Measurements from ENCODE around the gene ACP2.

Gene ACP2

GRCh38 chr11:47239852-47240251 is 8.8 kb downstream of the ACP2 start:
- peaks cover 5% of the 10 kb centered on the region for H3K4me1 ChIP-seq (ENCODE audit: insufficient read depth, low read length, severe bottlenecking)
- no peaks in the 10 kb centered on the region for H3F3A ChIP-seq (ENCODE audit: insufficient read depth, low read length)
- no peak overlapping the region for H3K4me3 ChIP-seq (ENCODE audit: low read depth, low read length, poor library complexity, severe bottlenecking)
- no peaks in the 10 kb centered on the region for H3K79me2 ChIP-seq (ENCODE audit: insufficient read depth, low read length)
- H3K9me3 ChIP-seq (ENCODE audit: low read length): no peaks in the 10 kb centered on the region
- no peak overlapping the region for H3K4me2 ChIP-seq (ENCODE audit: low read length)
- H3K9ac ChIP-seq (ENCODE audit: low read length): no peak overlapping the region
- no peak overlapping the region for H2AFZ ChIP-seq (ENCODE audit: low read length)
- H3K9me2 ChIP-seq (ENCODE audit: low read depth, low read length): no peaks in the 10 kb centered on the region
- no peaks in the 10 kb centered on the region for H4K20me1 ChIP-seq (ENCODE audit: insufficient read depth, low read length)
- no peak for TF ChIP-seq CTCF (IDR thresholded peaks at IDR 0.05; ENCODE audit: low read length)
- no peak for TF ChIP-seq EZH2 (IDR thresholded peaks at IDR 0.05; ENCODE audit: borderline replicate concordance, low read length)
- H3K36me3 ChIP-seq (ENCODE audit: insufficient read depth, low read length): peaks cover 74% of the 10 kb centered on the region
- no peaks in the 10 kb centered on the region for H3K27me3 ChIP-seq (ENCODE audit: insufficient read depth, low read length)
- H3K27ac ChIP-seq (ENCODE audit: low read depth, low read length, poor library complexity, severe bottlenecking): no peak overlapping the region

DNA sequence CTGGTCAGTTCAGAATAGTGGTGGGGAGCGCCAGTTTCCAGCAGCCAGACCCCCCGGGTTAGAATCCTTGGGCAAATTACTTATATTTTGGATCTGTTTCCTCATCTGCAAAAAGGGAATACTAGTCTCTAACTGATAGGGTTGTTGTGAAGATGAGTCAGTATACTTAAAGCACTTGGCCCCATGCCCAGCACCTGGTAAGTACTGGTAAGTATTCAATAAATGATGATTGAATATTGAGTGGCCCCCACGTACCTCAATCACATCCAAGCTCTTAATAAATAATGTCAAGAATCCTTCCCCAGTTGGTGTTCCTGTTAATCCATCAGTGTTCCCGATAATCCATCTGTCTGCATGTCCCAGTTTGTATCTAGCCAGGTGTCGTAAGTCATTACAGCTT is 12.1 kb downstream of the ACP2 start:
- Histone ChIP-seq H4K20me1 (ENCODE audit: insufficient read depth, low read length) (no peaks in the 10 kb centered on the region), H3K4me3 (ENCODE audit: low read depth, low read length, poor library complexity, severe bottlenecking) (no peak overlapping the region), H3F3A (ENCODE audit: insufficient read depth, low read length) (no peaks in the 10 kb centered on the region), H3K9me2 (ENCODE audit: low read depth, low read length) (no peaks in the 10 kb centered on the region), H3K36me3 (ENCODE audit: insufficient read depth, low read length) (peaks cover 58% of the 10 kb centered on the region), H3K79me2 (ENCODE audit: insufficient read depth, low read length) (no peaks in the 10 kb centered on the region), H3K4me1 (ENCODE audit: insufficient read depth, low read length, severe bottlenecking) (peaks cover 5% of the 10 kb centered on the region), H3K27ac (ENCODE audit: low read depth, low read length, poor library complexity, severe bottlenecking) (no peak overlapping the region), H2AFZ (ENCODE audit: low read length) (no peak overlapping the region), H3K9me3 (ENCODE audit: low read length) (no peaks in the 10 kb centered on the region), H3K4me2 (ENCODE audit: low read length) (no peak overlapping the region), H3K9ac (ENCODE audit: low read length) (no peak overlapping the region), H3K27me3 (ENCODE audit: insufficient read depth, low read length) (no peaks in the 10 kb centered on the region)
- no peak for TF ChIP-seq CTCF (IDR thresholded peaks at IDR 0.05; ENCODE audit: low read length)
- TF ChIP-seq EZH2 (IDR thresholded peaks at IDR 0.05; ENCODE audit: borderline replicate concordance, low read length): no peak

DNA sequence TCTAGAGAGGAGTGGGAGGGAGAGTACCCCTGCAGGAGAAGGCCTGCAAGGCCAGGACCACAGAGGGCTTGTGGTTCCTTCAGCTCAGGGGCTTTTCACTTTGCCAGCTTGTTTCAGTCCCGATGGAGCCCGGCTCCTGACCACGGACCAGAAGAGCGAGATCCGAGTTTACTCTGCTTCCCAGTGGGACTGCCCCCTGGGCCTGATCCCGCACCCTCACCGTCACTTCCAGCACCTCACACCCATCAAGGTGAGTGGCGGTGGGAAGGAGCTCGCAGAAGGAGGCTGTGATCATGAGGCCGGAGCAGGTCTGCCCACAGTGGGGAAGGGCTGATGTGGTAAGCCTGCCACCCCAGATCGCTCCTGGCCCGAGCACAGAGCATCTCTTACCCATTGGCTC is 13.5 kb downstream of the ACP2 start:
- no peaks in the 10 kb centered on the region for H3K9me2 ChIP-seq (ENCODE audit: low read depth, low read length)
- no peak overlapping the region for H3K4me3 ChIP-seq (ENCODE audit: low read depth, low read length, poor library complexity, severe bottlenecking)
- H2AFZ ChIP-seq (ENCODE audit: low read length): no peak overlapping the region
- H3F3A ChIP-seq (ENCODE audit: insufficient read depth, low read length): no peaks in the 10 kb centered on the region
- H4K20me1 ChIP-seq (ENCODE audit: insufficient read depth, low read length): no peaks in the 10 kb centered on the region
- no peak overlapping the region for H3K9ac ChIP-seq (ENCODE audit: low read length)
- no peak overlapping the region for H3K4me2 ChIP-seq (ENCODE audit: low read length)
- no peak overlapping the region for H3K27ac ChIP-seq (ENCODE audit: low read depth, low read length, poor library complexity, severe bottlenecking)
- TF ChIP-seq CTCF (IDR thresholded peaks at IDR 0.05; ENCODE audit: low read length): no peak
- no peak for TF ChIP-seq EZH2 (IDR thresholded peaks at IDR 0.05; ENCODE audit: borderline replicate concordance, low read length)
- peaks cover 5% of the 10 kb centered on the region for H3K4me1 ChIP-seq (ENCODE audit: insufficient read depth, low read length, severe bottlenecking)
- H3K9me3 ChIP-seq (ENCODE audit: low read length): no peaks in the 10 kb centered on the region
- H3K79me2 ChIP-seq (ENCODE audit: insufficient read depth, low read length): no peaks in the 10 kb centered on the region
- H3K27me3 ChIP-seq (ENCODE audit: insufficient read depth, low read length): no peaks in the 10 kb centered on the region
- H3K36me3 ChIP-seq (ENCODE audit: insufficient read depth, low read length): peaks cover 53% of the 10 kb centered on the region
